Stimulated activated CD4-positive, alpha-beta T cell treated with anti-CD3 and anti-CD28 coated beads, Interleukin-2, amount 100 ng/mL, for 24 hours (primary cell): ENCODE measurements around the gene TMEM165.
A peak's percentile ranks its signal among the peaks of the same experiment; 100 is the strongest.
"Not testable (repeated sequence)": the region's sequence is repeated elsewhere in the genome, so short reads cannot be mapped to it uniquely, and the experiment has no call there.

Source experiments
- DNase-seq, 2 donors: peaks; one replicate each; pipeline ENCODE4 v3.0.0-alpha.2; 2020

Gene TMEM165

GRCh38 chr4:55395529-55396307 is at the start of gene TMEM165:
TMEM165 (plus strand) TSS chr4:55395957; CDS start chr4:55396190, 233 bp downstream.
- DNase-seq, result peak; percentile 91 to 92

- DNase-seq, result peak; percentile 87 to 90
These were observed 49.5 kb upstream of the TMEM165 start, which contains the start of gene SRD5A3 for GRCh38 chr4:55345980-55346850. SRD5A3 (plus strand) TSS chr4:55346242; CDS start chr4:55346337, 95 bp downstream.

- peak in 1 of 2 donors; percentile 20 for DNase-seq
These were observed 48.9 kb upstream of the TMEM165 start for GRCh38 chr4:55346851-55347255.

GRCh38 chr4:55347610-55348228 is 48.0 kb upstream of the TMEM165 start:
- DNase-seq, result no peak

GRCh38 chr4:55348466-55348865 is 47.3 kb upstream of the TMEM165 start:
- DNase-seq, result no peak

GRCh38 chr4:55350870-55351269 is 44.9 kb upstream of the TMEM165 start:
- not testable (repeated sequence) for DNase-seq

- DNase-seq, result no peak
These were observed 43.9 kb upstream of the TMEM165 start for GRCh38 chr4:55351824-55352223.

GRCh38 chr4:55352726-55353125 is 43.0 kb upstream of the TMEM165 start:
- no peak for DNase-seq

- not testable (repeated sequence) for DNase-seq
These were observed 42.5 kb upstream of the TMEM165 start for GRCh38 chr4:55353228-55353747.

- DNase-seq, result no peak
These were observed 41.1 kb upstream of the TMEM165 start for GRCh38 chr4:55354648-55355047.

- DNase-seq, result no peak
These were observed 40.2 kb upstream of the TMEM165 start for GRCh38 chr4:55355555-55355954.

GRCh38 chr4:55356991-55357461 is 38.7 kb upstream of the TMEM165 start:
- no peak for DNase-seq

GRCh38 chr4:55358246-55358645 is 37.5 kb upstream of the TMEM165 start:
- DNase-seq, result no peak

- DNase-seq, result no peak
These were observed 37.1 kb upstream of the TMEM165 start for GRCh38 chr4:55358668-55359067.

GRCh38 chr4:55359397-55359916 is 36.3 kb upstream of the TMEM165 start:
- DNase-seq, result no peak

GRCh38 chr4:55362938-55363337 is 32.8 kb upstream of the TMEM165 start:
- not testable (repeated sequence) for DNase-seq

GRCh38 chr4:55363691-55364351 is 31.9 kb upstream of the TMEM165 start:
- no peak for DNase-seq

GRCh38 chr4:55364691-55365344 is 30.9 kb upstream of the TMEM165 start:
- no peak for DNase-seq

GRCh38 chr4:55365345-55365728 is 30.4 kb upstream of the TMEM165 start:
- no peak for DNase-seq

- DNase-seq, result no peak
These were observed 29.1 kb upstream of the TMEM165 start for GRCh38 chr4:55366621-55367020.

- no peak for DNase-seq
These were observed 28.6 kb upstream of the TMEM165 start for GRCh38 chr4:55367084-55367722.
